CD14-positive monocyte (primary cell): ENCODE data around the gene SLC17A7. TPM values are rescaled to one million over a fixed set of nuclear protein-coding genes. Genes with fewer than 3 reads are reported as not detected.

Experiments
- DNase-seq, 3 donors: peaks; one replicate each; pipeline ENCODE4 v3.0.0-alpha.2; 2011 to 2022
- H2AFZ ChIP-seq: 2 replicates; pipeline ENCODE4 v1.6.0; 2012; ENCODE audit warnings: mild to moderate bottlenecking, low read depth, low read length, inconsistent platforms; ENCODE audit not compliant: insufficient read depth, poor library complexity, severe bottlenecking
- H3K27ac ChIP-seq, 2 donors: 1 replicate in 1 of 2; 2 replicates in 1 of 2; pipeline ENCODE4 v1.5.1; 2012 to 2013; ENCODE audit warnings: low read length in 2 of 2, control low read depth in 1 of 2, inconsistent platforms in 1 of 2, low read depth in 1 of 2, mild to moderate bottlenecking in 1 of 2
- H3K27me3 ChIP-seq, 2 donors: one replicate each; pipeline versions ENCODE4 v1.6.0 to v1.6.1; 2011 to 2013; ENCODE audit warnings: low read length in 2 of 2; ENCODE audit not compliant: control insufficient read depth in 2 of 2, insufficient read depth in 2 of 2
- H3K36me3 ChIP-seq, 2 donors: replicated peaks in 1 of 2; 1 replicate in 1 of 2; 2 replicates in 1 of 2; pipeline versions ENCODE4 v1.5.1 to v1.6.1; 2012 to 2013; ENCODE audit warnings: low read length in 2 of 2, control low read depth in 1 of 2, inconsistent platforms in 1 of 2, mild to moderate bottlenecking in 1 of 2; ENCODE audit not compliant: insufficient read depth in 2 of 2, control insufficient read depth in 1 of 2
- H3K4me1 ChIP-seq, 2 donors: 1 replicate in 1 of 2; 2 replicates in 1 of 2; pipeline versions ENCODE4 v1.5.1 to v1.6.1; 2012 to 2013; ENCODE audit warnings: low read length in 2 of 2, control low read depth in 1 of 2, inconsistent platforms in 1 of 2, mild to moderate bottlenecking in 1 of 2, moderate library complexity in 1 of 2; ENCODE audit not compliant: insufficient read depth in 2 of 2, control insufficient read depth in 1 of 2
- H3K4me2 ChIP-seq: replicated peaks from 2 replicates; pipeline ENCODE3; 2012; ENCODE audit warnings: low read length, moderate library complexity, mild to moderate bottlenecking; ENCODE audit not compliant: poor library complexity, severe bottlenecking; ENCODE audit errors: extremely low read depth
- H3K4me3 ChIP-seq, 3 experiments: fragments of 200-600 bp in 1 of 3; sonication (generic) in 1 of 3; replicated peaks in 1 of 3; 1 replicate in 2 of 3; 2 replicates in 1 of 3; pipeline ENCODE4 v1.5.1; 2011 to 2013; ENCODE audit warnings: low read length in 3 of 3, mild to moderate bottlenecking in 3 of 3, control low read depth in 2 of 3, low read depth in 2 of 3, inconsistent platforms in 1 of 3, moderate library complexity in 1 of 3
- H3K79me2 ChIP-seq: 2 replicates; pipeline ENCODE4 v1.6.0; 2012; ENCODE audit warnings: mild to moderate bottlenecking, control low read depth, inconsistent platforms, low read length, moderate library complexity; ENCODE audit not compliant: insufficient read depth
- H3K9ac ChIP-seq: 2 replicates; pipeline ENCODE4 v1.6.0; 2017; ENCODE audit warnings: low read length, mild to moderate bottlenecking; ENCODE audit not compliant: insufficient read depth, poor library complexity, severe bottlenecking
- H3K9me3 ChIP-seq, 2 donors: replicated peaks in 1 of 2; 1 replicate in 1 of 2; 2 replicates in 1 of 2; pipeline versions ENCODE4 v1.5.1 to v1.6.1; 2012 to 2013; ENCODE audit warnings: low read length in 2 of 2, control low read depth in 1 of 2; ENCODE audit not compliant: control insufficient read depth in 1 of 2, insufficient read depth in 1 of 2
- H4K20me1 ChIP-seq: 2 replicates; pipeline ENCODE4 v1.6.0; 2012; ENCODE audit warnings: mild to moderate bottlenecking, low read length, control low read depth, moderate library complexity; ENCODE audit not compliant: insufficient read depth
- H3K27ac Mint-ChIP-seq, 7 donors: one replicate each; pipeline ENCODE4 v1.8.0; 2020; ENCODE audit warnings: mild to moderate bottlenecking in 7 of 7, mixed read lengths in 7 of 7, moderate library complexity in 6 of 7, inconsistent platforms in 2 of 7
- H3K27me3 Mint-ChIP-seq, 3 donors: one replicate each; pipeline ENCODE4 v1.8.0; 2021 to 2022; ENCODE audit warnings: low read depth in 3 of 3, mild to moderate bottlenecking in 3 of 3, mixed read lengths in 3 of 3, moderate library complexity in 3 of 3, inconsistent platforms in 1 of 3
- H3K36me3 Mint-ChIP-seq, 2 donors: one replicate each; pipeline ENCODE4 v1.8.0; 2020; ENCODE audit warnings: mixed read lengths in 2 of 2, inconsistent platforms in 1 of 2, mild to moderate bottlenecking in 1 of 2
- H3K4me1 Mint-ChIP-seq: one replicate; pipeline ENCODE4 v1.8.0; 2020; ENCODE audit warnings: mild to moderate bottlenecking, mixed read lengths
- H3K4me3 Mint-ChIP-seq, 2 donors: one replicate each; pipeline ENCODE4 v1.8.0; 2020; ENCODE audit warnings: mild to moderate bottlenecking in 2 of 2, mixed read lengths in 2 of 2, moderate library complexity in 1 of 2
- H3K9me3 Mint-ChIP-seq, 7 donors: one replicate each; pipeline ENCODE4 v1.8.0; 2020 to 2022; ENCODE audit warnings: mixed read lengths in 7 of 7, mild to moderate bottlenecking in 6 of 7, moderate library complexity in 6 of 7, inconsistent platforms in 2 of 7
- WGBS: methylation state at CpG from one replicate; pipeline ENCODE4 v1.1.5; 2013; ENCODE audit warnings: missing lambda C conversion rate; ENCODE audit not compliant: insufficient coverage; 5-methylcytosine and 5-hydroxymethylcytosine counted together
- intact Hi-C, 2 donors: fragments of 100-400 bp; cut with micrococcal nuclease; formaldehyde crosslinking; loops; one replicate each; pipeline versions ENCODE4 v1.15.0 to v1.15.1; 2023
- polyA plus RNA-seq, 3 donors: library from polyadenylated mRNA; depleted of rRNA in 1 of 3; unstranded in 2 of 3; stranded (reverse) in 1 of 3; fragments of 300-500 nt in 2 of 3; fragments of >200 nt in 1 of 3; fragmentation: Illumina TruSeq in 2 of 3; gene quantifications; 1 replicate in 2 of 3; 2 replicates in 1 of 3; pipeline ENCODE4 v1.2.3, GENCODE V29; 2012 to 2021
- TF ChIP-seq, protein P1 (sequence below): fragments of 200-600 bp; IDR thresholded peaks from one replicate; pipeline ENCODE4 v1.8.0; 2022; ENCODE audit warnings: antibody characterized with exemption, mild to moderate bottlenecking

Gene SLC17A7
- polyA plus RNA-seq, 3 donors: 0.04 to 0.09 TPM; not detected in 1

DNA sequence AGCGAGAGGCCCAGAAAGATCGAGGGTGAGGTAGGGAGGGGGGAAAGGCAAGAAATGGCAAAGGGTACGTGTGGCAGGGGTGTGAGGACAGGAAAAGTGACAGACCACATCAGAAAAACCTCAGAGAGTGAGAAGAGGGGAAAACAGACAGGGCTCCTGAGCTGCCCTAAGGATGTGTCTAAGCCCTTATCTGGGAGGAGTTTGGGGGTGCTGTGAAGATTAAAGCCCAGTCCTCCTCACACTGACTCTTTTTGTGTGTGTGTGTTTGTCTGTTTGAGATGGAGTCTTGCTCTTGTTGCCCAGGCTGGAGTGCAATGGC, 17.4 kb downstream of the SLC17A7 start:
- 8% methylated on average over 3 of the region's 3 CpGs for WGBS
- no peak for DNase-seq
- intact Hi-C loops: loop anchor here in 1 of 2 donors (10.0 kb wide), 1 partner anchor 49 kb away; no protein-coding TSS in a partner anchor

DNA sequence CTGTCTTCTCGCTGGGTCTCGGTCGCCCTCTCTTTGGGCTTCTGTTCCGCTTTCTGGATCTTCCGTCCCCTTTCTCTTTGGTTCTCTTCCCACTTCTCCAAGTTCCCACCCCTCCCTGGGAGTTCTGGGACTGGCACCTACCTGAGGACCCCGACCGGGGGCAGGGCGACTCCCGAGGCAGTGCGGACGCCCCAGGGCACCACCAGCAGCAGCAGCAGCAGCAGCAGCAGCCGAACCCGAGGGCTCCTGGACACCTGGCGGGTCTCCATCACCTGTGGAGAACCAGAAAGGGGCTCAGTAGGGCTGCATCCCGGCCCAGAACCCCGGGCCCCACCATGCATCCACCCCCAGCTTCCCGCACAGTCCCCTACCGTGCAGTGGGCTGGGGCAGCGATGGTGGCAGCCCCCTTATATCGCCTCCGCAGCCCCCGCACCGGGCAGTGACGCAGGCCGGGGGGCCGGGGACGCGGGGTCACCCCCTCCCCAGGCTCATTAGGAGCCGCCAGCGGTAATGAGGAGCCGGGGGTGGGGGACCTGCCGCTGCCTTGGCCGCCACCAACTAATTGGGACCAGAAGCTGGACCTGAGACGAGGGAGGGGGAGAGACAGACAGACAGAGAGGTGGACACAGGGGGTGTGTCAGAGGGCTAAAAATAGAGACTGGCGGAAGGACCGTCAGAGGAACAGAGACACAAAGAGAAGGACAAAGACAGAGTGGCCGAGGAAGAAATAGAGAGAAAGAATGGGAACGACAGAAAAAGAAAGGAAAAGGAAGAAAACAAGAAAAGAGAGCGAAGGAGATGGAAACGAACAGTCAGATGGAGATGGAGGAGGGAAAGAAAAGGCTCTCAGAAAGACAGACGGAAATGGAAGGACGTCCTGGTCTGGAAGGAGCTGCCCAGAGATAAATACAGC, 18.0 kb downstream of the SLC17A7 start, which contains the start of gene PTH2:
TSS of gene PTH2 (minus strand) at position 371 of the 914 bp plus-strand sequence. CDS start at position 269, 102 bp downstream.
- H3K36me3 Mint-ChIP-seq: peaks cover 0 to 29% of the 10 kb centered on the region in 2 donors
- peak within 1 kb of the TSS; percentile 63 for H3K4me2 ChIP-seq
- H3K9ac ChIP-seq: no peak within 1 kb of the TSS
- no peak within 1 kb of the TSS for H3K27ac Mint-ChIP-seq
- no peak within 1 kb of the TSS for H3K27ac ChIP-seq
- TF ChIP-seq, protein P1, sequence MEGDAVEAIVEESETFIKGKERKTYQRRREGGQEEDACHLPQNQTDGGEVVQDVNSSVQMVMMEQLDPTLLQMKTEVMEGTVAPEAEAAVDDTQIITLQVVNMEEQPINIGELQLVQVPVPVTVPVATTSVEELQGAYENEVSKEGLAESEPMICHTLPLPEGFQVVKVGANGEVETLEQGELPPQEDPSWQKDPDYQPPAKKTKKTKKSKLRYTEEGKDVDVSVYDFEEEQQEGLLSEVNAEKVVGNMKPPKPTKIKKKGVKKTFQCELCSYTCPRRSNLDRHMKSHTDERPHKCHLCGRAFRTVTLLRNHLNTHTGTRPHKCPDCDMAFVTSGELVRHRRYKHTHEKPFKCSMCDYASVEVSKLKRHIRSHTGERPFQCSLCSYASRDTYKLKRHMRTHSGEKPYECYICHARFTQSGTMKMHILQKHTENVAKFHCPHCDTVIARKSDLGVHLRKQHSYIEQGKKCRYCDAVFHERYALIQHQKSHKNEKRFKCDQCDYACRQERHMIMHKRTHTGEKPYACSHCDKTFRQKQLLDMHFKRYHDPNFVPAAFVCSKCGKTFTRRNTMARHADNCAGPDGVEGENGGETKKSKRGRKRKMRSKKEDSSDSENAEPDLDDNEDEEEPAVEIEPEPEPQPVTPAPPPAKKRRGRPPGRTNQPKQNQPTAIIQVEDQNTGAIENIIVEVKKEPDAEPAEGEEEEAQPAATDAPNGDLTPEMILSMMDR: no peak
- peaks cover 75 to 91% of the 10 kb centered on the region in 2 donors for H3K27me3 ChIP-seq
- DNase-seq: no peak
- H3K36me3 ChIP-seq: no peaks in the 10 kb centered on the region
- peaks cover 91 to 99% (median 93%) of the 10 kb centered on the region in 3 donors for H3K27me3 Mint-ChIP-seq
- 10% methylated on average over 27 of the region's 42 CpGs for WGBS
- peaks cover 13 to 26% of the 10 kb centered on the region in 2 donors for H3K4me1 ChIP-seq
- H3K9me3 Mint-ChIP-seq: peaks cover 0 to 37% (median 19%) of the 10 kb centered on the region in 7 donors
- peak within 1 kb of the TSS; percentile 73 to 92 for H3K4me3 Mint-ChIP-seq
- H3K4me3 ChIP-seq: peak within 1 kb of the TSS in 2 of 3 experiments; percentile 5 to 63
- H3K9me3 ChIP-seq: peaks cover 0 to 43% of the 10 kb centered on the region in 2 donors
- intact Hi-C loops: loop anchor here in 1 of 2 donors (10.0 kb wide), 1 partner anchor 49 kb away; no protein-coding TSS in a partner anchor
- H4K20me1 ChIP-seq: no peaks in the 10 kb centered on the region
- no peaks in the 10 kb centered on the region for H3K79me2 ChIP-seq
- H2AFZ ChIP-seq: peak within 1 kb of the TSS; percentile 63
- peaks cover 38% of the 10 kb centered on the region for H3K4me1 Mint-ChIP-seq

More for the DNA sequence above, 17.4 kb downstream of the SLC17A7 start:
- Histone ChIP-seq H3K36me3 (no peaks in the 10 kb centered on the region), H3K27ac (no peak overlapping the region), H3K4me2 (no peak overlapping the region), H3K9ac (no peak overlapping the region), H3K9me3 (peaks cover 0 to 48% of the 10 kb centered on the region in 2 donors), H3K4me1 (peaks cover 13 to 27% of the 10 kb centered on the region in 2 donors), H3K79me2 (no peaks in the 10 kb centered on the region), H2AFZ (no peak overlapping the region), H4K20me1 (no peaks in the 10 kb centered on the region), H3K4me3 (no peak overlapping the region), H3K27me3 (peaks cover 77 to 97% of the 10 kb centered on the region in 2 donors)
- TF ChIP-seq, protein P1: no peak
- Mint-ChIP-seq H3K4me1 (peaks cover 42% of the 10 kb centered on the region), H3K27me3 (peaks cover 93 to 100% (median 95%) of the 10 kb centered on the region in 3 donors), H3K9me3 (peaks cover 0 to 38% (median 19%) of the 10 kb centered on the region in 7 donors), H3K36me3 (peaks cover 0 to 29% of the 10 kb centered on the region in 2 donors), H3K27ac (no peak overlapping the region), H3K4me3 (peak overlapping the region in 1 of 2 donors; percentile 85)
